Endothelial cell (in vitro differentiated cells): ENCODE results near the gene GCSAM. TPM values are rescaled to one million over a fixed set of nuclear protein-coding genes. Genes with fewer than 3 reads are reported as not detected.

Source experiments
- DNase-seq: peaks from one replicate; pipeline ENCODE4 v3.0.0; 2021; ENCODE audit warnings: low spot score
- H3K27ac Mint-ChIP-seq: one replicate; pipeline ENCODE4 v1.8.0; 2021; ENCODE audit warnings: mixed read lengths, inconsistent platforms; ENCODE audit not compliant: unreplicated experiment
- H3K27me3 Mint-ChIP-seq: one replicate; pipeline ENCODE4 v1.8.0; 2021; ENCODE audit warnings: mild to moderate bottlenecking, moderate library complexity, mixed read lengths, inconsistent platforms; ENCODE audit not compliant: unreplicated experiment
- H3K36me3 Mint-ChIP-seq: one replicate; pipeline ENCODE4 v1.8.0; 2021; ENCODE audit warnings: mild to moderate bottlenecking, low read depth, mixed read lengths, inconsistent platforms; ENCODE audit not compliant: unreplicated experiment
- H3K4me1 Mint-ChIP-seq: one replicate; pipeline ENCODE4 v1.8.0; 2021; ENCODE audit warnings: mild to moderate bottlenecking, mixed read lengths, inconsistent platforms; ENCODE audit not compliant: unreplicated experiment
- H3K4me3 Mint-ChIP-seq: one replicate; pipeline ENCODE4 v1.8.0; 2021; ENCODE audit warnings: mild to moderate bottlenecking, mixed read lengths, inconsistent platforms; ENCODE audit not compliant: unreplicated experiment
- H3K9me3 Mint-ChIP-seq: one replicate; pipeline ENCODE4 v1.8.0; 2021; ENCODE audit warnings: mixed read lengths, inconsistent platforms; ENCODE audit not compliant: unreplicated experiment
- total RNA-seq: library from RNA; stranded (reverse); fragmentation: NEBNext Ultra II Directional; extraction: Animal tissue kit (Norgen Biotek cat#: 25700); gene quantifications from one replicate; pipeline ENCODE4 v1.2.1, GENCODE V29; 2021; ENCODE audit not compliant: unreplicated experiment
- TF ChIP-seq, protein P1 (sequence below): fragments of 200-600 bp; sonication (generic); IDR thresholded peaks from one replicate; pipeline ENCODE4 v1.5.0; 2021; ENCODE audit warnings: antibody characterized with exemption; ENCODE audit not compliant: unreplicated experiment

The GCSAM gene
- total RNA-seq, 1 donor from 2014 or later: not detected

GRCh38 chr3:112130638-112130993, 2.4 kb downstream of the GCSAM start:
- peaks cover 32% of the 10 kb centered on the region for H3K4me1 Mint-ChIP-seq
- H3K36me3 Mint-ChIP-seq: no peaks in the 10 kb centered on the region
- no peak for DNase-seq
- H3K27me3 Mint-ChIP-seq: peaks cover 2% of the 10 kb centered on the region
- H3K4me3 Mint-ChIP-seq: no peak overlapping the region
- H3K9me3 Mint-ChIP-seq: no peaks in the 10 kb centered on the region
- no peak overlapping the region for H3K27ac Mint-ChIP-seq
- TF ChIP-seq, protein P1, sequence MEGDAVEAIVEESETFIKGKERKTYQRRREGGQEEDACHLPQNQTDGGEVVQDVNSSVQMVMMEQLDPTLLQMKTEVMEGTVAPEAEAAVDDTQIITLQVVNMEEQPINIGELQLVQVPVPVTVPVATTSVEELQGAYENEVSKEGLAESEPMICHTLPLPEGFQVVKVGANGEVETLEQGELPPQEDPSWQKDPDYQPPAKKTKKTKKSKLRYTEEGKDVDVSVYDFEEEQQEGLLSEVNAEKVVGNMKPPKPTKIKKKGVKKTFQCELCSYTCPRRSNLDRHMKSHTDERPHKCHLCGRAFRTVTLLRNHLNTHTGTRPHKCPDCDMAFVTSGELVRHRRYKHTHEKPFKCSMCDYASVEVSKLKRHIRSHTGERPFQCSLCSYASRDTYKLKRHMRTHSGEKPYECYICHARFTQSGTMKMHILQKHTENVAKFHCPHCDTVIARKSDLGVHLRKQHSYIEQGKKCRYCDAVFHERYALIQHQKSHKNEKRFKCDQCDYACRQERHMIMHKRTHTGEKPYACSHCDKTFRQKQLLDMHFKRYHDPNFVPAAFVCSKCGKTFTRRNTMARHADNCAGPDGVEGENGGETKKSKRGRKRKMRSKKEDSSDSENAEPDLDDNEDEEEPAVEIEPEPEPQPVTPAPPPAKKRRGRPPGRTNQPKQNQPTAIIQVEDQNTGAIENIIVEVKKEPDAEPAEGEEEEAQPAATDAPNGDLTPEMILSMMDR: no peak

GRCh38 chr3:112129925-112130637, 3.0 kb downstream of the GCSAM start:
- TF ChIP-seq, protein P1: no peak
- no peaks in the 10 kb centered on the region for H3K9me3 Mint-ChIP-seq
- H3K27ac Mint-ChIP-seq: peak overlapping the region; percentile 5
- H3K27me3 Mint-ChIP-seq: peaks cover 2% of the 10 kb centered on the region
- H3K4me3 Mint-ChIP-seq: no peak overlapping the region
- no peak for DNase-seq
- H3K36me3 Mint-ChIP-seq: no peaks in the 10 kb centered on the region
- peaks cover 32% of the 10 kb centered on the region for H3K4me1 Mint-ChIP-seq

GRCh38 chr3:112128843-112129727, 4.0 kb downstream of the GCSAM start:
- peaks cover 2% of the 10 kb centered on the region for H3K27me3 Mint-ChIP-seq
- peak overlapping the region; percentile 5 for H3K27ac Mint-ChIP-seq
- no peaks in the 10 kb centered on the region for H3K36me3 Mint-ChIP-seq
- TF ChIP-seq, protein P1: no peak
- H3K4me3 Mint-ChIP-seq: no peak overlapping the region
- no peak for DNase-seq
- H3K4me1 Mint-ChIP-seq: peaks cover 30% of the 10 kb centered on the region
- no peaks in the 10 kb centered on the region for H3K9me3 Mint-ChIP-seq

DNA sequence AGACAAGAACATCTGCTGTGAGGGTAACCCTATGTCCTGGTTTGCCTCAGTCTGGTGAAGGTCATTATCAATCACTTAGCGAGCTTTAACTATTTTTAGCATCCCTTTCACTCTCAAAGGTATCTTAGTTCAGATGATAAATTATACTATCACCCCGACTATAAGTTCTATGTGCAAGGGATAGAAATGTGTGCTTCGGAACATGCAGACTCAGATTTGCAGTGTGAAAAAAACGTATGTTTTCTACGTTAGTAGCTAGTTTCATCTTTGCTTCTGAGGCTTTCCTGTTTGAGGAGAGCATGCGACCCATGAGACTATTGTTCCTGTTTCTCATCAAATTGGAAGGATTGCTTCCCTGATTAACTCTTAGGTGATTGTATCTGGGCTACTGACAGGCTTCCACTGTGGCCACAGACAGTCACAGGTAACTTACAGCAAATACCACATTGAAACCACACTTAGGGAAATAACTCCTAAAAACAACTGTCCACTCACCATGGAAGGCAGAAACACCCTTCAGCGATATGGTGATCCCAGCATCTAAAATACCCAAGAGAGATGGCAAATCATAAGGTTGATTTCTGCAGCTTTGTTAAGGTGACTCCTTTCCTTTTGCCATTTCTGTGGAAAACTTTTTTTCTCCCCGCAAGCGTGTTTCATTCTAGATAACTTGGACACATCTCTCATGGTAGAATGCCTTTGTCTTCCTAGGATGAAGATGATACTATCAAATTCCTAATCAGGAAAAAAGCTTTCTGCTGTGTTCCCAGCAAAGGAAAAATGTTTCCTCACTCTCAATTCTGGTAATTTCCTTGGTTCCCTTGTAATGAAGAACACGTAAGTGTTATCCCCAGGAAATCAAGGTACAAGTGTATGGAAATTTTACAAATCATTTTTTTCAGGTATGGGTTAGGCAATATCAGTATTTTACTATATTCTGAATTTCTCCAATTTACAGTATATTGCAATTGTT, 5.2 kb downstream of the GCSAM start:
- no peak for DNase-seq
- Mint-ChIP-seq H3K9me3 (no peaks in the 10 kb centered on the region), H3K36me3 (no peaks in the 10 kb centered on the region), H3K4me3 (no peak overlapping the region), H3K27me3 (no peaks in the 10 kb centered on the region), H3K27ac (no peak overlapping the region), H3K4me1 (peaks cover 25% of the 10 kb centered on the region)
- TF ChIP-seq, protein P1: no peak
